Stimulated activated CD4-positive, alpha-beta T cell treated with anti-CD3 and anti-CD28 coated beads, Interleukin-4, amount 100 ng/mL, for 4 hours (primary cell): ENCODE results near the gene BTNL9.
"Not testable (repeated sequence)": the region's sequence is repeated elsewhere in the genome, so short reads cannot be mapped to it uniquely, and the experiment has no call there.

Source experiments
- DNase-seq, 2 experiments: peaks; one replicate each; pipeline ENCODE4 v3.0.0-alpha.2; 2020

BTNL9 gene

DNA sequence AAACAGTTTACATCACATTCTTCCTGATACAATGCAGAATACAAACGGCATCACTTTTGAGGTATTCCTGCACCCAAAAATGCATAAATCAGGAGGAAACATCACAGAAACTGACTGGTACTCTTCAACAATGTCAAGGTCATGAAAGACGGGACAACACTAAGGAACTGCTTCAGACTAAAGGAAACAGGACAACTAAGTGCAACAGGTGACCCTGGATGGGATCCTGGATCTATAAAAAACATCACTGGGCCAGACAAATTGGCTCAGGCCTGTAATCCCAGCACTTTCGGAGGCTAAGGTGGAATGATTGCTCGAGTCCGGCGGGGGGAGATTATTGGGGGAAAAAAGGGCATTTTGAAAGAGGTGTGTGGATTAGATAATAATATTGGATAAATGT, 22.6 kb downstream of the BTNL9 start:
- no peak for DNase-seq

- no peak for DNase-seq
Measured at GRCh38 chr5:181063514-181063913, 23.4 kb downstream of the BTNL9 start.

DNA sequence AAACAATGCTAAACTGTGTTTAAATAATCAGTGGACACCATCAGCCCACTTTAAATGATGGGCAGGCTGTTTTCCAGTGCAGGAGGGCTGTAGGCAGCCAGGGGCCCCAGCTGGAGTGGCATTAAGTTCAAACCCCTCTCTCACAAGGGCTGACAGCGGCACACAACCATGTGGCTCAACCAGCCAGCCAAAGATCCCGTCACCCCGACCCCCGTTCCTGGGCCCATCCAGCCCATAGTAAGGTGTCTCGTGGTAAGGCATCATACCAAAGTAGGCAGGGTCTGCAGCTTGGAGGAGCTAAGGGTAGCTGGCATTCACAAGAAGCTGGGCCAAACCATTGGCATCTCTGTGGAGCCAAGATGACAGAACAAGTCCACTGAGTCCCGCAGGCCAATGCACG, 24.9 kb downstream of the BTNL9 start:
- no peak for DNase-seq

GRCh38 chr5:181069767-181070491, 29.9 kb downstream of the BTNL9 start:
- no peak for DNase-seq

GRCh38 chr5:181070523-181070922, 30.5 kb downstream of the BTNL9 start:
- no peak for DNase-seq

DNA sequence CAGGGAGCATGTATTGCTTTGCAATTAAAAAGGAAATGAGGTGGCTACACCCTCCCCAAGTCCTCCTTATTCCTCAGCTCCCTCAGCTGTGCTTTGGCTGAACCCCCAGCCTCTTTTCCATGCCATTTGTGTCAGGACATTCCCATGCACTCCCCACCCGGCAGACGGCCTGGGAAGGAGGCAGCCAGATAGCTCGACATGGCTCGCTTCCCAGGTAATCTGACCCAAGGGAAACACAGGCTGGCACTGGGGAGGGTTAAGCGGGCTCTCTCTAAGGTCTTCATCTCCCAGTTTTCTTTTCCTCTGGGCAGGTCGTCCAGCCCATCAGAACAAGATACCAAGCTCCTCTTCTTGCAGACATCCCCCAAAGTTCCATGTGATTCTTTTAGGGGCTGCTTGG, 31.2 kb downstream of the BTNL9 start:
- no peak for DNase-seq

DNA sequence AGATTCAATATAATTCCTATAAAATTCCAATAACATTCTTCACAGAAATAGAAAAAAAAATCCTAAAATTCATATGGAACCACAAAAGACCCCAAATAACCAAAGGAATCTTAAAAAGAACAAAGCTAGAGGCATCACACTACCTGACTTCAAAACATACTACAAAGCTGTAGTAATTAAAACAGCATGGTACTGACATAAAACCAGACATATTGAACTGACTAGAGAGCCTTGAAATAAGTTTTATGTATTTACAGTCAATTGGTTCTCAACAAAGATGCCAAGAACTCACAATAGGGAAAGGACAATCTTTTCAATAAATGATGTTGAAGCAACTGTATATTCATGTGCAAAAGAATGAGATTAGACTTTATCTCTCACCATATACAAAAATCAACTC, 36.9 kb downstream of the BTNL9 start:
- no peak for DNase-seq

DNA sequence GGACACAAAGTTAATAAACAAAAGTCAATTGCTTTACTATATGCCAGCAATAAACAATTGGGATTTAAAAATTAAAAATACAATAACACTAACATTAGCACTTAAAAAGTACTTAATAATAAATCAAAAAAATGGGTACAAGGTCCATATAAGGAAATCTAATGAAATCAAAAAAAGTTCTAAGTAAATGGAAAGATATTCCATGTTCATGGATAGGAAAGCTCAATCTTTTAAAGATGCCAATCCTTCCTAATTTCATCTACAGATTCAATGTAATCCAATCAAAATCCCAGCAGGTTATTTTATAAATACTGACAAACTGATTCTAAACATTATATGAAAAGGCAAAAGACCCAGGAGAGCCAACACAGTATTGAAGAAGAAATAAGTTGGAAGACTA, 41.9 kb downstream of the BTNL9 start:
- DNase-seq, result no peak

DNA sequence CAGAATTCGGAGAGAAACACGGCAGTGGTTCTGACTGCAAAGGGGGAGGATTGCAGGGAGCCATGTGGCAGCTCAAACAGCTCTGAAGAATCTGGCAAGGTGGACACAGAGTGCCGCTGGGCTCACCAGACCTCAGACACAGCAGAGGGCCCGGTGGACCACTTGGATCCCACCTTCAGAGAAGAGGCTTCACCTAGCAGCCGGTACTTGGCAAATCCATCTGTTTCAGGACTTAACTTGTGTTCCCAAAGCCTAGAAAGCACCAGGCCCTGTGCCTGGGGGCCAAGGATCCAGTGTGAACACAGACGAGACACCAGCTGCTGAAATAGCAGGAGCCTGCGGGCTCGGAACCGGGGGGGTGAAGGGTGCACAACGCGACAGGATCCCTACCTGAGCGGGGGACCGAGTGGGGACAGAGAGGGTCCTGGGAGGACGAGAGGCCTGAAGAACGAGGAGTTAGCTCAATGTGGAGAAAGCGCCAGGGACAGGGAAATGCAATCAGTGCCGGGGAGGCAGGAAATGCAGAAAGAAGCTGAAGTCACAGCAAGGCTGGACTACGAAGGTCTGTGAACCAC, 44.6 kb downstream of the BTNL9 start:
- DNase-seq, result no peak

- no peak for DNase-seq
Measured at GRCh38 chr5:181086026-181086883, 46.2 kb downstream of the BTNL9 start.

- no peak for DNase-seq
Measured at GRCh38 chr5:181086884-181087205, 46.8 kb downstream of the BTNL9 start.

DNA sequence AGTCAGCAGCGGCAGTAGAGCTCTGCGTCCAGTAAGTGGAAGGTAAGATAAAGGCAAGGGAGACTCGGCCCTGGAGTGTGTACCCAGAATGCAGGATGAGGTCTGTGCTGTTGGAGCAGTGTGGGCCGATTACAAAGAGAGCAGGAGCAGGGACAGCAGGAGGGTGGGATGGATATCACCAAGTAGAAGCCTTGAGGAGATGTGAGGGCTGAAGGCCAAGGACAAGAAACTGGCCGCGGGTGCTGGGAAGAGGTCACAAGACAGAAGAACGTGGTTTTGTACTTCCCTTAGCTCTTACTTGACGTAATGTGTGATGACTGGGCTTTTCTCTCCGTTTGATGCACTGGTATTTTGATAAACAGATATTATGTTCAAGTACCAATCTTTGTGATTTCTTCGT, 47.2 kb downstream of the BTNL9 start:
- no peak for DNase-seq

GRCh38 chr5:181088289-181088688, 48.2 kb downstream of the BTNL9 start:
- no peak for DNase-seq

DNA sequence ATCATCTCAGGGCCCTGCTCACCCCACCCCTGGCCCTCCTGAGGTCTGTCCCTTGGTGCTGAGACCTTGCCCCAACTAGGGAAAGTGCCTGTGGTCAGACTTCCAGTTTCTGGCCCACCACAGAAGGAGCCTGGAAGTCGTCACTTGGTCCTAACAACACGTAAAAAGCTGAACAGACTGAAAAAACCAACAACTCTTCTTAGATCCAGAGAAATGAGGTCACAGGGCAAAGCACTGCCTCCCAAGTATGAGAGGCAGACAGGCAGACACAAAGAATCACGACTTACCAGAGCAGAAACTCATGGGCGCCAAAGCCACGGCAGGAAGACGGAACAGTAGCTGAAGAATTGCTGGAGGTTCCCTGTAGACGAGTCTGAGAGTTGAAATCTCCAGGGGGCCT, 52.4 kb downstream of the BTNL9 start:
- DNase-seq, result no peak

GRCh38 chr5:181095162-181095561, 55.1 kb downstream of the BTNL9 start:
- not testable (repeated sequence) for DNase-seq

- not testable (repeated sequence) for DNase-seq
Measured at GRCh38 chr5:181096721-181097382, 56.8 kb downstream of the BTNL9 start.

DNA sequence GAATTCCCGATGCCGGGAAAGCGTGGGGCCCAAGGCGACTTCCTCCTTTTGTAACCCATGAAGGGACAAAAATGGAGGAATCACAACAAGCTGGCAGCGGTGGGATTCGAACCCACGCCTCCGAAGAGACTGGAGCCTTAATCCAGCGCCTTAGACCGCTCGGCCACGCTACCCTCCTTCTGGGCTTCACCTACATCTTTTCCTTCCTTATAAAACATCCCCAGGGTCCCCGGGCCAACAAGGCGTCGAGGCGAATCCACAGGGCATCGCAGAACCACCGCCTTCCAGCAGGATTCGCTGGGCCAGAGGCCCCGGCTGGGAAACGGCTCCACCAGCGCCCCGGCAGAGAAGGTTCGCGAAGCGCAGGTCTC, 57.3 kb downstream of the BTNL9 start:
- DNase-seq, result not testable (repeated sequence)

DNA sequence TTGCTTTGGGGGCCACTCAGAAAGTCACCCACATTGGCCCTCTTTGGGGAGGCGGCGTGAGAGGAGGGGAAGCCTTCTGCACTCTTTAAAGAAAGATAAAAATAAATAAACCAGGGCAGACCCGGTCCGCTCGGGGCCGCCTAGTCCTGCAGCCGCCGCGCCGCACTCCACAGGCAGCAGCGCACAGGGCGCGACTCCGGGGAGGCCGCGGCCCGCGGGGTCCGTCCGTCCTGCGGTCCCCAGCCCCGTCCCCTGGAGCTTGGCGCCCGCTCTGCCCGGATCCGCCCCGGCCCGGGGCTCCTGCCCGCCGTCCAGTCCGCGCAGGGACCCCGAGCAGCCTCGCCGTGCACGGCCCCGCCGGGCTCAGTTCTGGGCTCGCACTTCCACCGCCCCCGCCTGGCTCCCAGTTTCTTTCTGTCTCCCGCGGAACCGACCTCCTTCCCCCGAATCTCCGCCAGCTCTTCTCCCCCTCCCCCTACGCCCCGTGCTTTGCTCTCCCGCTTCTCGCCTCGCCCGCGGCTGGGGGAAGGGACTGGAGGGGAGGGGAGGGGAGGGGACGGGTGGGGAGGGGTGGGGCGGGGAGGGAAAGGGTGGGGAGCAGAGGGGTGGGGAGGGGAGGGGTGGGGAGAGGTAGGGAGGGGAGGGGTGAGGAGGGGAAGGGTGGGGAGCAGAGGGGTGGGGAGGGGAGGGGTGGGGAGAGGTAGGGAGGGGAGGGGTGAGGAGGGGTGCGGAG, 57.9 kb downstream of the BTNL9 start:
- not testable (repeated sequence) for DNase-seq

DNA sequence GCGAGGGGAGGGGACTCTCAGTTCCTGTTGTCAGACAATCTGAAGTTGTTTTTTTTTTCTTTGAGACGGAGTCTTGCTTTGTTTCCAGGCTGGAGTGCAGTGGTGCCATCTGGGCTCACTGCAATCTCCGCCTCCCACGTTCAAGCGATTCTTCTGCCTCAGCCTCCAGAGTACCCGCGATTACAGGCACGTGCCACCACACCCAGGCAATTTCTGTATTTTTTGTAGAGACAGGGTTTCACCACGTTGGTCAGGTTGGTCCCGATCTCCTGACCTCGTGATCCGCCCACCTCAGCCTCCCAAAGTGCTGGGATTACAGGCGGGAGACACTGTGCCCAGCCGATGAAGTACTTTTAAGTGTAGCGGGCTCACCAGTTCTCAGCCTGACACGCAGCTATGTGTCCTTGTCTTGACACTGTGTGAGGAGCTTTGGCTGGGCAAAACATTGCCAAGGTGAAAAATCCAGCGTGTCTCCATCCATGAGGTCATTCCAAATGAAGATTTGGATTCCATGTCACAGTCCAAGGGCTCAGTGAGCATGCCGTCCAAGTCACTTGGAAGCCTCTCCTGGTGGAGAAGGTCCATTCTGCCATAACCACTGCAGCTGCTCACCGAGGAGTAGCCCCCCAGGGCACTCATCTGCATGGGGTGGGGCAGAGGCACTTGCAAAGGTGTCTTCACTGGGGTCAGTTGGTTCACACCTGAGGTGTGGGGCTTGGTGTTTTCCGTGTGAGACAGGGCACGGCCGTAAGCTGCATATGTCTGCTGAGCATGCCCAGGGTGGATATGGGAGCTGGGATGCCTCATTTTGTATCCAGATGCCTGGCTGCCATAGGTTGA, 58.9 kb downstream of the BTNL9 start:
- no peak for DNase-seq

GRCh38 chr5:181099602-181100086, 59.6 kb downstream of the BTNL9 start:
- no peak for DNase-seq

DNA sequence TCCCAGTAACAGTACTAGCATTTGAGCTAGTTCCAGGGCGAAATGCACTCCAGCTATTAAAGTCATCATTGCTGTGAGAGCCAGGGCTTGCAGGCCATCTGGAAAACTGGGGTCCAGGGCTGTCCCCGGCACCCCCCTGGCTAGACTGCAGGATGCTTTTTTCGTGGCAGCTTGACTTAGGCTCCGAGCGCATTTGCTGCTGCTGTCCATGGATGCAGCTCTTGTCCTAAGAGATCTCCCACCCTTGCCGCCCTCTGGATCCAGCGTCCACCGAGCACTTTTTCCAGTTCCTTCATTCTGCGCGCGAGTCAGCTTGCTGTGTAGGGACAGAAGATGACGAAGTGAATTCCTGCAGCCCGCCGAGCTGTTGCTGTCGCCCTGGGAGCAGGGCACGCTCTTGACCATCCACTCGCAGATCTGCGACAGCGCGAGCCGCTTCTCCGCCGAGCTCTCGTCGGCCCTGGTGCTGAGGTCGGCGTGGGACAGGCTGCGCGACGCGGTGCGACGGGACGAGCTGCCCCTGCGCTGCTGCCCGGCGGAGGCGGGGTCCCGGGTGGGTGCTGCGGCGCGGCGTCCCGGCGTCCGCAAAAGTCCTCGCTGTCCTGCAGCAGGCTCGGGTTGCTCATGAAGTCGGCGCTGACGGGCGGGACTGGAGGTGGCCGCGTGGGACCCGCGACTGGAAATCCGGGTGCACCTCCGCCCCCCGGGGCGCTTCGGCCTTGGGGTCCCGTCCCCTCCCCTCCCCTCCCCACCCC, 60.2 kb downstream of the BTNL9 start:
- DNase-seq, result no peak
